ENCODE results near the gene RAPGEF3.

RAPGEF3 gene

GRCh38 chr12:47746523-47746922 lies 12.2 kb downstream of the RAPGEF3 start:
- TF ChIP-seq, protein P1, sequence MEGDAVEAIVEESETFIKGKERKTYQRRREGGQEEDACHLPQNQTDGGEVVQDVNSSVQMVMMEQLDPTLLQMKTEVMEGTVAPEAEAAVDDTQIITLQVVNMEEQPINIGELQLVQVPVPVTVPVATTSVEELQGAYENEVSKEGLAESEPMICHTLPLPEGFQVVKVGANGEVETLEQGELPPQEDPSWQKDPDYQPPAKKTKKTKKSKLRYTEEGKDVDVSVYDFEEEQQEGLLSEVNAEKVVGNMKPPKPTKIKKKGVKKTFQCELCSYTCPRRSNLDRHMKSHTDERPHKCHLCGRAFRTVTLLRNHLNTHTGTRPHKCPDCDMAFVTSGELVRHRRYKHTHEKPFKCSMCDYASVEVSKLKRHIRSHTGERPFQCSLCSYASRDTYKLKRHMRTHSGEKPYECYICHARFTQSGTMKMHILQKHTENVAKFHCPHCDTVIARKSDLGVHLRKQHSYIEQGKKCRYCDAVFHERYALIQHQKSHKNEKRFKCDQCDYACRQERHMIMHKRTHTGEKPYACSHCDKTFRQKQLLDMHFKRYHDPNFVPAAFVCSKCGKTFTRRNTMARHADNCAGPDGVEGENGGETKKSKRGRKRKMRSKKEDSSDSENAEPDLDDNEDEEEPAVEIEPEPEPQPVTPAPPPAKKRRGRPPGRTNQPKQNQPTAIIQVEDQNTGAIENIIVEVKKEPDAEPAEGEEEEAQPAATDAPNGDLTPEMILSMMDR (IDR thresholded peaks at IDR 0.05): no peak
- Histone ChIP-seq H3K4me3 (no peak overlapping the region), H3K27ac (no peak overlapping the region)
- no peak for DNase-seq (ENCODE audit: low spot score)

DNA sequence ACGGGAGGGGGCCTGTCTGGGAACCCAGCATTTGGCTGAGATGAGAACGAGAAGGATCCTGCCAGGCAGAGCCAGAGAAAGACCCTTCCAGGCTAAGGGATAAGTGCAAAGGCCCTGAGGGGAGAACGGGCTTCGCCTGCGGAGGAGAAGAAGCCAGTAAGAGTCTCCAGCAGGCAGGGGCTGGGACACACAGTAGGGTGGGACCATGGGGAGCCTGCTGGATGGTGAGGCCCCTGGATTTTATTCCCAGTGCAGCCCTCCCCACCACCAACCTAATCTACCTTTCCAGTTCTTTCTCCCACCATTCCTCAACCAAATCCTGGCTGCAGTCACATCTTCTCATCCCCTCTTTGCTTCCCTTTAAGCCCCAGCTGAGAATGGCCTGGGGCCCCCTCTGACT lies 12.6 kb downstream of the RAPGEF3 start:
- Histone ChIP-seq H3K4me3 (no peak overlapping the region), H3K27ac (no peak overlapping the region)
- no peak for DNase-seq (ENCODE audit: low spot score)
- TF ChIP-seq, protein P1 (IDR thresholded peaks at IDR 0.05): no peak

- TF ChIP-seq, protein P1 (IDR thresholded peaks at IDR 0.05): no peak
- Histone ChIP-seq H3K4me3 (no peak overlapping the region), H3K27ac (no peak overlapping the region)
- DNase-seq (ENCODE audit: low spot score): no peak
Measured at GRCh38 chr12:47745485-47746041, 13.1 kb downstream of the RAPGEF3 start.

GRCh38 chr12:47744778-47745436 lies 13.8 kb downstream of the RAPGEF3 start:
- no peak for DNase-seq (ENCODE audit: low spot score)
- TF ChIP-seq, protein P1 (IDR thresholded peaks at IDR 0.05): no peak
- no peak overlapping the region for H3K27ac ChIP-seq
- H3K4me3 ChIP-seq: no peak overlapping the region

DNA sequence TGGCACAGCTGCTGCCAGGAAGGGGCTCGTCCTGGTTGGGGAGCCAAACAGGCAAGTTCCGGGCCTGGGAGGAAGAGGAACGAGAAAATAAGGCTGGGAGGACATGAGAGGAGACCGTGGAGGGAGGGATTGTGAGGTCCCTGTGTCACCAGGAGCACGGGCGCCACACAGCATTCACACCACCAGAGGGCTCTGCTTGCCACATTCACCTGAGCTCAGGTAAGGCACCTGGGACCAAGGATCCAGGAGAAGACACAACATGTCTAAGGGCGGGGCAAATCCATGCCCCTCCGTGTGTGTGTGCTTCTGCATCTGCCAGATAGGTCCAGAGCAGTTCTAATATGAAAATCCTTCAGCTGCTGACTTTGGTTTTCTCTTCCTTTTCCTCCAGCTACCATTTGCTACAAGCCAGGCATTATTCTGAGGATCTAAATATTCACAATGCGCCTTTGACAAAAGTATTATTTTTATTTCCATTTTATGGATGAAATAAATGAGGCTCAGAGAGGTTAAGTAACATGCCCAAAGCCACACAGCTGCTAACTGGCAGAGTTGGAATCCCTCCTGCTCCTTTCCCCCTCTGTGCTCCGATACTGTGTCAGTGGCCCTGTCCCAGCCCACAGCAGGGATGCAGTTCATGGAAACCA lies 14.6 kb downstream of the RAPGEF3 start:
- no peak overlapping the region for H3K27ac ChIP-seq
- no peak for DNase-seq (ENCODE audit: low spot score)
- TF ChIP-seq, protein P1 (IDR thresholded peaks at IDR 0.05): no peak
- no peak overlapping the region for H3K4me3 ChIP-seq

DNA sequence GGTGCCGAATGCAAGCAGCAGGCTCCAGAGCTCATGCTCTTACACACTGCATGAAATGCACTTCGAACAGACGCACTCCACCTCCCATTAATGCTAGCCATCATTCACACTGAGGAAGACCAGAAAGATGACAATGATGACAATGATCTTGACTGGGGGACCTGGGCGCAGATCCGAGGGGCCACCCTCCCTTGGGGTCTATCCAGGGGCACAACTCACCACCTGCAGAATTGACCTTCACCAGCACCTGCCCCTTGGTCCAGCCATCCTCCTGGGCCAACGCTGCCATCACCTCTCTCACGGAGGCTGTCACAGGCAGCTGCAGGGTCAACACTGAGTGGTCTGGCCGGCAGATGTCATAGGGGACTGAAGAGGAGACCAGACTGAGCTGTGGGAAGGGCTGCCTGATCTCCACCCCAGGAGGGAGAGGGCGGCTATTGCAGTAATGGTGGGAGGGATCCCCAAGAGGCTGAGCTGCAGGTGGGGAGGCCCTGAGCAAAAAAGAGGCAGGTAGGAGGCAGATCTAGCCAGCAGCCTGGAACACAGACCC lies 15.3 kb downstream of the RAPGEF3 start:
- TF ChIP-seq, protein P1 (IDR thresholded peaks at IDR 0.05): no peak
- no peak overlapping the region for H3K4me3 ChIP-seq
- no peak for DNase-seq (ENCODE audit: low spot score)
- H3K27ac ChIP-seq: no peak overlapping the region

Data from coronary artery (tissue), 2 donors.